ENCODE data around the gene HDGFL1. TPM values are rescaled to one million over a fixed set of nuclear protein-coding genes. Genes with fewer than 3 reads are reported as not detected.

The HDGFL1 gene
- total and polyA plus RNA-seq, 8 donors, result not detected

DNA sequence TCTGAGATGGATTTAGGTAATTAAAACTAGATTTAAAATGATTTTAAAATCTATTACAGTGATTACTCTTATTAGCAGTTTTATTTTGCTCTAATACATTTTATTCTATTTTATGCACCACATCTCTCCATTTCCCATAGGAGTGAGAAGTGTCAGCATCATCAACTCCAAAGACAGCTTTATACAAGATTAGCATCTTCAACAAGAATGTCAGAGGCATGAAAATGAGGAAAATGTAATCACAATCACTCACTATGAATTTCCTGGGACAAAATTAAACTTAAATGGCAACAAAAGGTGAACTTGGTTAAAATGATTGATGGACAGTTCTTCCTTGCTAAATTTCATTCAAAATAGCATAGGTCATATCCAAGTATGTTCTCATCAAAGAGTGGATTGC lies 19.8 kb downstream of the HDGFL1 start:
- Histone ChIP-seq H3K36me3 (no peaks in the 10 kb centered on the region), H3K9me3 (no peaks in the 10 kb centered on the region), H3K4me1 (no peaks in the 10 kb centered on the region), H3K4me3 (no peak overlapping the region), H3K27ac (no peak overlapping the region), H3K27me3 (no peaks in the 10 kb centered on the region)
- no peak for DNase-seq
- TF ChIP-seq POLR2A (IDR thresholded peaks at IDR 0.05), result no peak
- TF ChIP-seq, protein P1, sequence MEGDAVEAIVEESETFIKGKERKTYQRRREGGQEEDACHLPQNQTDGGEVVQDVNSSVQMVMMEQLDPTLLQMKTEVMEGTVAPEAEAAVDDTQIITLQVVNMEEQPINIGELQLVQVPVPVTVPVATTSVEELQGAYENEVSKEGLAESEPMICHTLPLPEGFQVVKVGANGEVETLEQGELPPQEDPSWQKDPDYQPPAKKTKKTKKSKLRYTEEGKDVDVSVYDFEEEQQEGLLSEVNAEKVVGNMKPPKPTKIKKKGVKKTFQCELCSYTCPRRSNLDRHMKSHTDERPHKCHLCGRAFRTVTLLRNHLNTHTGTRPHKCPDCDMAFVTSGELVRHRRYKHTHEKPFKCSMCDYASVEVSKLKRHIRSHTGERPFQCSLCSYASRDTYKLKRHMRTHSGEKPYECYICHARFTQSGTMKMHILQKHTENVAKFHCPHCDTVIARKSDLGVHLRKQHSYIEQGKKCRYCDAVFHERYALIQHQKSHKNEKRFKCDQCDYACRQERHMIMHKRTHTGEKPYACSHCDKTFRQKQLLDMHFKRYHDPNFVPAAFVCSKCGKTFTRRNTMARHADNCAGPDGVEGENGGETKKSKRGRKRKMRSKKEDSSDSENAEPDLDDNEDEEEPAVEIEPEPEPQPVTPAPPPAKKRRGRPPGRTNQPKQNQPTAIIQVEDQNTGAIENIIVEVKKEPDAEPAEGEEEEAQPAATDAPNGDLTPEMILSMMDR (IDR thresholded peaks at IDR 0.05), result no peak
- no peak for TF ChIP-seq EP300 (IDR thresholded peaks at IDR 0.05)
- no peak for TF ChIP-seq POLR2AphosphoS5 (IDR thresholded peaks at IDR 0.05)
- intact Hi-C loops (cut with DNase I; ENCODE audit: low total_unique reads), result no loop called here

DNA sequence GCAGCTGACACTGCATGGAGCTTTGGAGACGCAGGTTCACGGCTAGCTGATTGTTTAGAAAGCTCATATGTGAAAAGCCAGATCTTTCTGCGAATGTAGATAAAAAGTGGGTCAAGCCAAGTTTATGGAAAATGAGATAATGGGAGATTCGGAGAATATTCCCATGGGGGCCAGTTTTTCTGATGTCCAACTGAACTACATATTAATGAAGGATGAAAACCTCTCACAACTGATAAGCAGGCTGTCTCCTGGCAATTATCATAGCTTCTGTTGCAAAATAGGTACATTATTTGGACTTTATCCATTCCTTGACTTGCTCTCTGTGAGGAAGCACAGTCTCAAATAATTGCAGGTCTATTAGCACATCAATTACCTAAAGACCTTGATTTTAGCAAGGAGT lies 21.1 kb downstream of the HDGFL1 start:
- Histone ChIP-seq H3K36me3 (no peaks in the 10 kb centered on the region), H3K4me3 (no peak overlapping the region), H3K9me3 (no peaks in the 10 kb centered on the region), H3K4me1 (no peaks in the 10 kb centered on the region), H3K27ac (no peak overlapping the region), H3K27me3 (no peaks in the 10 kb centered on the region)
- intact Hi-C loops (cut with DNase I; ENCODE audit: low total_unique reads), result no loop called here
- DNase-seq, result no peak
- TF ChIP-seq POLR2AphosphoS5 (IDR thresholded peaks at IDR 0.05) (no peak), POLR2A (IDR thresholded peaks at IDR 0.05) (no peak), EP300 (IDR thresholded peaks at IDR 0.05) (no peak)
- TF ChIP-seq, protein P1 (IDR thresholded peaks at IDR 0.05), result no peak
- 19 to 41% (median 32%) methylated on average over 4 of the region's 4 CpGs for WGBS, 5 donors

DNA sequence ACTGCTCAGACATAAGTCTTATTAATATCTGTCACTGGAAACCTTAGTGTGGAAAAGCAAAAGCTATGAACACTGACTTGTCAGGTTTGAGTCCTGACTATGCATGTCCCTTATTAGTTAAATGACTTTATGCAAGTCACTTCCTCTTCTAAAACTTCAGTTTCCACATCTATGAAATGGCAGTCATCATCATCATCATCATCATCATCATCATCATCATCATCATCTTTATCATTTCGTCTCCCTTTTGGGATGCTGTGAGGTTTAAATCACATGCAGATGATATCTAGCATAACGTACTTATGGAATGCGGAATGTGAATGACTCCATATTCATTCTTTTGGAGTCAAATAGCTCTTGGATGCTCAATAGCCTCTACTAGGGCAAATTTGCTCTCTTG lies 24.5 kb downstream of the HDGFL1 start:
- intact Hi-C loops (cut with DNase I; ENCODE audit: low total_unique reads), result no loop called here
- no peak for DNase-seq
- WGBS, 5 donors, result 90 to 95% (median 92%) methylated on average over 3 of the region's 3 CpGs
- Histone ChIP-seq H3K4me1 (no peaks in the 10 kb centered on the region), H3K36me3 (no peaks in the 10 kb centered on the region), H3K27ac (no peak overlapping the region), H3K27me3 (no peaks in the 10 kb centered on the region), H3K4me3 (no peak overlapping the region), H3K9me3 (no peaks in the 10 kb centered on the region)
- TF ChIP-seq, protein P1 (IDR thresholded peaks at IDR 0.05), result no peak
- TF ChIP-seq POLR2AphosphoS5 (IDR thresholded peaks at IDR 0.05) (no peak), POLR2A (IDR thresholded peaks at IDR 0.05) (no peak), EP300 (IDR thresholded peaks at IDR 0.05) (no peak)

DNA sequence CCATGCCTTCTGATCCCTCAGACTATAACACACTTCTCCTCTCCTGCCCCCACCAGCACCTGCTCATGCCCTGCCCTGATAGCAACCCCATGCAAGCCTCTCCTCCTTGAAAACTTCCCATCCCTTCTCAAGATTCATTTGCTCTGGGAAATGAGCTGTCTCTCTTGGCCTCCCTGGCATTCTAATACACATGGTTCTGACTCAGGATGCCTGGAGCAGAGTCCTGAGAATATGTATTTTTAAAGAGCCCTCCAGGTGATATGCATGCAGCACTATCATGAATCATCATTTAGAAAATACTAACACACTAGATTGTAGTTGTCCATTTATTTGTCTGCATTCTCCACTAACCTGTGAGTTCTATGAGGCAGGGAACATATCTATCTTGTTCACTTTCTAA lies 26.6 kb downstream of the HDGFL1 start:
- H3K9me3 ChIP-seq, result no peaks in the 10 kb centered on the region
- H3K36me3 ChIP-seq, result no peaks in the 10 kb centered on the region
- no peaks in the 10 kb centered on the region for H3K27me3 ChIP-seq
- no peak for TF ChIP-seq POLR2A (IDR thresholded peaks at IDR 0.05)
- TF ChIP-seq, protein P1 (IDR thresholded peaks at IDR 0.05), result no peak
- no peak for TF ChIP-seq EP300 (IDR thresholded peaks at IDR 0.05)
- TF ChIP-seq POLR2AphosphoS5 (IDR thresholded peaks at IDR 0.05), result no peak
- peaks cover 0 to 5% (median 0%) of the 10 kb centered on the region in 4 donors for H3K4me1 ChIP-seq
- intact Hi-C loops (cut with DNase I; ENCODE audit: low total_unique reads), result no loop called here
- H3K4me3 ChIP-seq, result no peak overlapping the region
- no peak for DNase-seq
- no peak overlapping the region for H3K27ac ChIP-seq

All from stomach (tissue), 9 donors.